AG10803 (cell line): ENCODE results near the gene PPP1R9B.

Experiments
- DNase-seq: peaks from one replicate; pipeline ENCODE4 v3.0.0; 2010; ENCODE audit warnings: low read depth
- H3K4me3 ChIP-seq: 2 replicates; pipeline ENCODE4 v1.5.1; 2011; ENCODE audit warnings: mild to moderate bottlenecking, low read length, control low read depth
- CTCF ChIP-seq: conservative IDR thresholded peaks from 2 replicates; pipeline ENCODE4 v1.5.1; 2011; ENCODE audit warnings: mild to moderate bottlenecking, low read length, control low read depth, inconsistent platforms

PPP1R9B gene

DNA sequence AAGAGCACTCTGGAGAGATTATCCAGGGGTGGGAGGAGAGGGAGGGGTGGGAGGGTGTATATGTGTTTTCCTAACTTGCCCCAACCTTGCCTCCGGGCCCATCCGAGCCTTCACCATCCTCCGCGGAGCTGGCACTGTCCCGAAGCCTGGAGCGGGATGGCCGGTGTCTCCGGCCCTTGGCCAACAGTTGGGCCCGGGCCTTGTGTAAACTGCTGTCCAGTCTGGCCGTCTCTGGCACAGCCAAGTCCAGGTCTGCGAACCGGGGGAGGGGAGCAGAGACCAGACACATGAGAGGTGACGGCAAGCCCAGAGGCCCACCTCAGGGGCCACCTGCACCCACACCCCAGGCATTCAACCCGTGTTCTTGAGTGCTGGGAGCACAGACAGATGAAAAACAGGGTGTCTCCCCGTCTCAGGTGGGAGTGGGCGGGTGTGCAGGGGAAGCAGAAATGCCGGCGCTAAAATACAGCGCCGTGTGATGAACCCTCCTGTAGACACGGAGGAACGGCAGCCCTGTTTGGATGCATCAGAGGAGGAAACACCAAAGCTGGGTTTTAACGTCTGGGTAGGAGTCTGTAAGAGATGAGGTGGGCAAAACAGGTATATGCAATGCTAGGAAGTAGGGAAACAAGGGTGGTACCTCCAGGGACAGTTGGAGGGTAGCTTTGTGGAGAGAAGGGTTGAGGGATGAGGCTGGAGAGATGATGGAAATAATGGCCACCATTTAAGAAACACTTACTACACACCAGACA lies 32.2 kb downstream of the PPP1R9B start:
- DNase-seq: no peak
- TF ChIP-seq CTCF: no peak
- no peak overlapping the region for H3K4me3 ChIP-seq

GRCh38 chr17:50117202-50118051 lies 33.0 kb downstream of the PPP1R9B start:
- DNase-seq: peak; percentile 44
- no peak overlapping the region for H3K4me3 ChIP-seq
- peak; percentile 48 for TF ChIP-seq CTCF

GRCh38 chr17:50115756-50116155 lies 34.7 kb downstream of the PPP1R9B start:
- no peak for DNase-seq
- TF ChIP-seq CTCF: no peak
- no peak overlapping the region for H3K4me3 ChIP-seq

- TF ChIP-seq CTCF: peak; percentile 79
- H3K4me3 ChIP-seq: no peak overlapping the region
- peak; percentile 64 for DNase-seq
Observed at GRCh38 chr17:50114849-50115357, 35.6 kb downstream of the PPP1R9B start.

DNA sequence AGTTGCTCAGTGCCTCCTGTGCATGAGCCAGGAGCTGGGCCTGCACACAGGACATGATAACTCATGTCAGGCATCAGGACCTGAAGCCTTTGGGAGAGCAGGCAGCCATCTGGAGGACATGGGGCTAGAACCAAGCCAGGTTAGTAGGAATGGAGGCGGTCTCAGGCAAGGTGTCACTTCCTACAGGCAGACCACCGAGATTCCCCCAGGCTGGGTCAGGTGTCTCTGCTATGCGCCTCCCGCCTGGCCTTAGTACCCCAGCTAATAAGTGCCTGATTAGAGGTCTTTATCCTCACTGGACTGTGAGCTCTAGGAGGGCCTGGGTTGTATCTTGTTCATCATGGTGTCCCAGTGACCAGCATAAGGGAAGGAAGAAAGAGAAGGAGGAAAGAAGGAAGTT lies 36.1 kb downstream of the PPP1R9B start:
- no peak overlapping the region for H3K4me3 ChIP-seq
- DNase-seq: no peak
- no peak for TF ChIP-seq CTCF

- DNase-seq: no peak
- no peak overlapping the region for H3K4me3 ChIP-seq
- TF ChIP-seq CTCF: no peak
Observed at GRCh38 chr17:50113624-50114320, 36.7 kb downstream of the PPP1R9B start.
